ENCODE data around the gene MRPS5.

Gene MRPS5

GRCh38 chr2:95049683-95049955 is 72.0 kb downstream of the MRPS5 start:
- DNase-seq (ENCODE audit: low read depth): no peak
- no peak for TF ChIP-seq CTCF (conservative IDR thresholded peaks at IDR 0.05; ENCODE audit: control insufficient read depth, insufficient read depth, low read depth, low read length)

GRCh38 chr2:95048825-95049682 is 72.6 kb downstream of the MRPS5 start:
- TF ChIP-seq CTCF (conservative IDR thresholded peaks at IDR 0.05; ENCODE audit: control insufficient read depth, insufficient read depth, low read depth, low read length): no peak
- no peak for DNase-seq (ENCODE audit: low read depth)
- H3K4me3 ChIP-seq (ENCODE audit: control insufficient read depth, low read depth, low read length): no peak overlapping the region

More at GRCh38 chr2:95049683-95049955, 72.0 kb downstream of the MRPS5 start:
- H3K4me3 ChIP-seq (ENCODE audit: control insufficient read depth, low read depth, low read length): no peak overlapping the region

GRCh38 chr2:95047629-95048510 is 73.7 kb downstream of the MRPS5 start:
- no peak for TF ChIP-seq CTCF (conservative IDR thresholded peaks at IDR 0.05; ENCODE audit: control insufficient read depth, insufficient read depth, low read depth, low read length)
- DNase-seq (ENCODE audit: low read depth): no peak
- no peak overlapping the region for H3K4me3 ChIP-seq (ENCODE audit: control insufficient read depth, low read depth, low read length)

- no peak for DNase-seq (ENCODE audit: low read depth)
- no peak for TF ChIP-seq CTCF (conservative IDR thresholded peaks at IDR 0.05; ENCODE audit: control insufficient read depth, insufficient read depth, low read depth, low read length)
- no peak overlapping the region for H3K4me3 ChIP-seq (ENCODE audit: control insufficient read depth, low read depth, low read length)
Measured at GRCh38 chr2:95046371-95047112, 75.1 kb downstream of the MRPS5 start.

- no peak for TF ChIP-seq CTCF (conservative IDR thresholded peaks at IDR 0.05; ENCODE audit: control insufficient read depth, insufficient read depth, low read depth, low read length)
- no peak for DNase-seq (ENCODE audit: low read depth)
Measured at GRCh38 chr2:95044601-95045000, 77.0 kb downstream of the MRPS5 start.

GRCh38 chr2:95043300-95044093 is 78.1 kb downstream of the MRPS5 start:
- H3K4me3 ChIP-seq (ENCODE audit: control insufficient read depth, low read depth, low read length): no peak overlapping the region
- TF ChIP-seq CTCF (conservative IDR thresholded peaks at IDR 0.05; ENCODE audit: control insufficient read depth, insufficient read depth, low read depth, low read length): no peak
- DNase-seq (ENCODE audit: low read depth): peak; percentile 81

More at GRCh38 chr2:95044601-95045000, 77.0 kb downstream of the MRPS5 start:
- no peak overlapping the region for H3K4me3 ChIP-seq (ENCODE audit: control insufficient read depth, low read depth, low read length)

Data from fibroblast of mammary gland (primary cell).